HG03280 (cell line): Measurements from ENCODE around the gene TMEM158.

Source experiments
- ATAC-seq: cut with Tn5 transposase; IDR thresholded peaks from one replicate; pipeline ENCODE4 v1.9.1; 2021; ENCODE audit warnings: mild to moderate bottlenecking, moderate library complexity; ENCODE audit not compliant: unreplicated experiment

The TMEM158 gene

GRCh38 chr3:45205126-45205525 lies 21.0 kb downstream of the TMEM158 start:
- ATAC-seq, result no peak

- no peak for ATAC-seq
These were observed 22.0 kb downstream of the TMEM158 start for GRCh38 chr3:45204136-45204535.

- no peak for ATAC-seq
These were observed 26.0 kb downstream of the TMEM158 start for GRCh38 chr3:45199837-45200648.

GRCh38 chr3:45198264-45199260 lies 27.5 kb downstream of the TMEM158 start:
- ATAC-seq, result no peak

- no peak for ATAC-seq
These were observed 31.3 kb downstream of the TMEM158 start for GRCh38 chr3:45194791-45195190.

GRCh38 chr3:45191924-45192417 lies 34.1 kb downstream of the TMEM158 start:
- no peak for ATAC-seq

- no peak for ATAC-seq
These were observed 34.7 kb downstream of the TMEM158 start for GRCh38 chr3:45191424-45191823.

GRCh38 chr3:45188719-45189659 lies 37.1 kb downstream of the TMEM158 start:
- no peak for ATAC-seq

GRCh38 chr3:45187694-45188141 lies 38.4 kb downstream of the TMEM158 start:
- ATAC-seq, result no peak

GRCh38 chr3:45186871-45187270 lies 39.2 kb downstream of the TMEM158 start:
- no peak for ATAC-seq

GRCh38 chr3:45185461-45185860 lies 40.6 kb downstream of the TMEM158 start:
- ATAC-seq, result no peak

- no peak for ATAC-seq
These were observed 41.0 kb downstream of the TMEM158 start for GRCh38 chr3:45185052-45185451.

- no peak for ATAC-seq
These were observed 42.2 kb downstream of the TMEM158 start for GRCh38 chr3:45183872-45184262.

GRCh38 chr3:45182915-45183871 lies 42.9 kb downstream of the TMEM158 start:
- ATAC-seq, result no peak

- no peak for ATAC-seq
These were observed 44.6 kb downstream of the TMEM158 start for GRCh38 chr3:45181496-45181895.

GRCh38 chr3:45180899-45181298 lies 45.2 kb downstream of the TMEM158 start:
- no peak for ATAC-seq

GRCh38 chr3:45180051-45180450 lies 46.0 kb downstream of the TMEM158 start:
- ATAC-seq, result no peak

- no peak for ATAC-seq
These were observed 46.9 kb downstream of the TMEM158 start for GRCh38 chr3:45179163-45179562.
